Fibroblast of lung (primary cell): ENCODE measurements around the gene ZNF219. TPM values are rescaled to one million over a fixed set of nuclear protein-coding genes. Genes with fewer than 3 reads are reported as not detected.

Experiments
- DNase-seq, 2 donors: peaks; one replicate each; pipeline versions ENCODE4 v3.0.0 to v3.0.0-alpha.2; 2010; ENCODE audit warnings: low read depth in 2 of 2
- H2AFZ ChIP-seq: 2 replicates; pipeline ENCODE4 v1.5.1; 2012; ENCODE audit warnings: low read length, control low read depth, inconsistent platforms
- H3K27ac ChIP-seq: 2 replicates; pipeline ENCODE4 v1.5.1; 2011; ENCODE audit warnings: low read length, control low read depth; ENCODE audit not compliant: insufficient read depth
- H3K27me3 ChIP-seq: 2 replicates; pipeline ENCODE4 v1.5.1; 2011; ENCODE audit warnings: mild to moderate bottlenecking, low read length; ENCODE audit not compliant: control insufficient read depth, insufficient read depth
- H3K36me3 ChIP-seq: 2 replicates; pipeline ENCODE4 v1.5.1; 2011; ENCODE audit warnings: low read length; ENCODE audit not compliant: control insufficient read depth, insufficient read depth
- H3K4me1 ChIP-seq: 2 replicates; pipeline ENCODE4 v1.5.1; 2011; ENCODE audit warnings: low read length; ENCODE audit not compliant: control insufficient read depth, insufficient read depth; ENCODE audit errors: extremely low read depth
- H3K4me2 ChIP-seq: 2 replicates; pipeline ENCODE4 v1.5.1; 2011; ENCODE audit warnings: low read length, control low read depth; ENCODE audit not compliant: insufficient read depth; ENCODE audit errors: extremely low read depth
- H3K4me3 ChIP-seq, 4 experiments: fragments of 200-600 bp in 1 of 4; sonication (generic) in 1 of 4; replicated peaks in 1 of 4; 2 replicates each; pipeline ENCODE4 v1.5.1; 2011 to 2016; ENCODE audit warnings: low read length in 4 of 4, low read depth in 3 of 4, mild to moderate bottlenecking in 3 of 4, control low read depth in 2 of 4, inconsistent platforms in 1 of 4, mixed read lengths in 1 of 4; ENCODE audit not compliant: insufficient read depth in 1 of 4; ENCODE audit errors: control extremely low read depth in 1 of 4
- H3K79me2 ChIP-seq: 2 replicates; pipeline ENCODE4 v1.5.1; 2012; ENCODE audit warnings: mild to moderate bottlenecking, low read length, inconsistent platforms; ENCODE audit not compliant: control insufficient read depth, insufficient read depth
- H3K9ac ChIP-seq: 2 replicates; pipeline ENCODE4 v1.5.1; 2011; ENCODE audit warnings: mild to moderate bottlenecking, low read length, control low read depth; ENCODE audit not compliant: insufficient read depth
- H3K9me3 ChIP-seq: 2 replicates; pipeline ENCODE4 v1.5.1; 2012; ENCODE audit warnings: low read depth, low read length; ENCODE audit not compliant: control insufficient read depth, insufficient read depth
- H4K20me1 ChIP-seq: 2 replicates; pipeline ENCODE4 v1.5.1; 2011; ENCODE audit warnings: low read length; ENCODE audit not compliant: control insufficient read depth, insufficient read depth; ENCODE audit errors: extremely low read depth
- CTCF ChIP-seq, 2 donors: IDR thresholded peaks in 1 of 2; conservative IDR thresholded peaks in 1 of 2; 1 replicate in 1 of 2; 2 replicates in 1 of 2; pipeline ENCODE4 v1.5.1; 2011 to 2012; ENCODE audit warnings: low read length in 2 of 2, control low read depth in 1 of 2, inconsistent platforms in 1 of 2, low read depth in 1 of 2, mild to moderate bottlenecking in 1 of 2
- EZH2 ChIP-seq: IDR thresholded peaks from 2 replicates; pipeline ENCODE4 v1.5.1; 2012; ENCODE audit warnings: low read length, control low read depth, mild to moderate bottlenecking; ENCODE audit errors: missing control alignments
- polyA plus RNA-seq, 2 donors: library from polyadenylated mRNA; depleted of rRNA in 1 of 2; stranded (reverse) in 1 of 2; unstranded in 1 of 2; fragments of >200 nt; gene quantifications; 2 replicates each; pipeline ENCODE4 v1.2.1, GENCODE V29; 2011 to 2012; ENCODE audit warnings: missing spikeins in 1 of 2
- total RNA-seq: library from RNA; depleted of rRNA; stranded (reverse); fragments of >200 nt; gene quantifications from 2 replicates; pipeline ENCODE4 v1.2.1, GENCODE V29; 2014

ZNF219 gene
- total and polyA plus RNA-seq, 2 donors (not counting 1 experiment from before 2014, with no cell fraction given), result 2.2 to 4.6 TPM

- Histone ChIP-seq H3K79me2 (no peaks in the 10 kb centered on the region), H4K20me1 (no peaks in the 10 kb centered on the region), H3K9me3 (no peaks in the 10 kb centered on the region), H3K9ac (no peak overlapping the region), H2AFZ (no peak overlapping the region), H3K27me3 (peaks cover 7% of the 10 kb centered on the region), H3K4me2 (no peak overlapping the region), H3K27ac (no peak overlapping the region), H3K4me3 (no peak overlapping the region), H3K36me3 (no peaks in the 10 kb centered on the region), H3K4me1 (no peaks in the 10 kb centered on the region)
- no peak for DNase-seq
- TF ChIP-seq EZH2, result no peak
- TF ChIP-seq CTCF (conservative IDR thresholded peaks at IDR 0.05 in 1 of 2, IDR thresholded peaks at IDR 0.05 in 1 of 2; ENCODE audit: low read depth in 1 of 2, low read length in 2 of 2), result no peak
Observed at GRCh38 chr14:21113369-21113768, 14.9 kb upstream of the ZNF219 start.

GRCh38 chr14:21112255-21112654 lies 13.8 kb upstream of the ZNF219 start:
- no peak overlapping the region for H3K27ac ChIP-seq
- no peak overlapping the region for H3K4me2 ChIP-seq
- no peak overlapping the region for H3K9ac ChIP-seq
- H2AFZ ChIP-seq, result no peak overlapping the region
- no peak for DNase-seq
- no peaks in the 10 kb centered on the region for H4K20me1 ChIP-seq
- H3K4me1 ChIP-seq, result no peaks in the 10 kb centered on the region
- peaks cover 7% of the 10 kb centered on the region for H3K27me3 ChIP-seq
- no peaks in the 10 kb centered on the region for H3K9me3 ChIP-seq
- TF ChIP-seq CTCF (conservative IDR thresholded peaks at IDR 0.05 in 1 of 2, IDR thresholded peaks at IDR 0.05 in 1 of 2; ENCODE audit: low read depth in 1 of 2, low read length in 2 of 2), result no peak
- TF ChIP-seq EZH2, result no peak
- no peaks in the 10 kb centered on the region for H3K36me3 ChIP-seq
- no peak overlapping the region for H3K4me3 ChIP-seq
- H3K79me2 ChIP-seq, result no peaks in the 10 kb centered on the region

- DNase-seq, result no peak
Observed at GRCh38 chr14:21109377-21110138, 11.1 kb upstream of the ZNF219 start.

More at GRCh38 chr14:21109377-21110138, 11.1 kb upstream of the ZNF219 start:
- H3K27me3 ChIP-seq, result peaks cover 7% of the 10 kb centered on the region
- peaks cover 9% of the 10 kb centered on the region for H3K4me1 ChIP-seq
- H4K20me1 ChIP-seq, result no peaks in the 10 kb centered on the region
- no peak overlapping the region for H3K9ac ChIP-seq
- H2AFZ ChIP-seq, result no peak overlapping the region
- TF ChIP-seq EZH2, result no peak
- no peak for TF ChIP-seq CTCF (conservative IDR thresholded peaks at IDR 0.05 in 1 of 2, IDR thresholded peaks at IDR 0.05 in 1 of 2; ENCODE audit: low read depth in 1 of 2, low read length in 2 of 2)
- no peaks in the 10 kb centered on the region for H3K9me3 ChIP-seq
- no peak overlapping the region for H3K4me2 ChIP-seq
- no peaks in the 10 kb centered on the region for H3K36me3 ChIP-seq
- H3K27ac ChIP-seq, result no peak overlapping the region
- no peak overlapping the region for H3K4me3 ChIP-seq
- H3K79me2 ChIP-seq, result no peaks in the 10 kb centered on the region
